GM12878 (cell line): Measurements from ENCODE around the gene DISC1. TPM values are rescaled to one million over a fixed set of nuclear protein-coding genes. Genes with fewer than 3 reads are reported as not detected.

Source experiments
- ATAC-seq: fragments of 200-7000 bp; cut with Tn5 transposase; 3 replicates; pipeline ENCODE4 v1.9.1; 2020; ENCODE audit warnings: mild to moderate bottlenecking, moderate library complexity
- BruUV-seq: library from RNA; stranded (reverse); fragments of 400-500 nt; replicated peaks from 2 replicates; lab custom pipeline; 2021; lab: Mats Ljungman, UMichigan
- CTCF ChIA-PET: fragments of 300-600 bp; sonication (Branson Sonifier 250); formaldehyde crosslinking; extraction: SDS; loops from one replicate; lab custom pipeline; 2021; ENCODE audit warnings: inconsistent platforms; lab: Yijun Ruan, JAX
- POLR2A ChIA-PET: fragments of 350-600 bp; formaldehyde crosslinking; extraction: SDS; loops from one replicate; lab custom pipeline; 2021; ENCODE audit warnings: inconsistent platforms; lab: Charles Lee
- RAD21 ChIA-PET: fragments of 300-600 bp; sonication (Branson Sonifier 250); formaldehyde crosslinking; loops from one replicate; lab custom pipeline; 2023; ENCODE audit warnings: antibody characterized with exemption; ENCODE audit not compliant: unreplicated experiment; lab: Charles Lee
- SMC1A ChIA-PET: fragments of 300-600 bp; sonication (Branson Sonifier 250); formaldehyde crosslinking; loops from one replicate; lab custom pipeline; 2023; ENCODE audit not compliant: unreplicated experiment, uncharacterized antibody; lab: Charles Lee
- DNase-seq: peaks from one replicate; pipeline ENCODE4 v3.0.0-alpha.2; 2011; ENCODE audit warnings: low read depth, low spot score
- FAIRE-seq: peaks from 3 replicates; lab custom pipeline; 2011; peaks lifted over from hg19 to GRCh38; lab: Jason Lieb, UNC
- H2AFZ ChIP-seq: 2 replicates; pipeline ENCODE4 v1.6.0; 2011; ENCODE audit warnings: low read depth, low read length, control low read depth; ENCODE audit not compliant: control insufficient read depth
- H3K27ac ChIP-seq: 2 replicates; pipeline ENCODE4 v1.5.1; 2011; ENCODE audit warnings: control low read depth; ENCODE audit not compliant: control insufficient read depth, insufficient read depth
- H3K27me3 ChIP-seq, 2 experiments: replicated peaks in 1 of 2; 2 replicates each; pipeline versions ENCODE4 v1.6.0 to v1.6.1; 2011; ENCODE audit warnings: low read length in 1 of 2; ENCODE audit not compliant: control insufficient read depth in 2 of 2, insufficient read depth in 2 of 2
- H3K36me3 ChIP-seq, 2 experiments: 2 replicates each; pipeline ENCODE4 v1.5.1; 2011; ENCODE audit warnings: low read length in 1 of 2; ENCODE audit not compliant: control insufficient read depth in 2 of 2, insufficient read depth in 2 of 2
- H3K4me1 ChIP-seq: 2 replicates; pipeline ENCODE4 v1.6.1; 2011; ENCODE audit warnings: mild to moderate bottlenecking, low read length, moderate library complexity, mixed read lengths; ENCODE audit not compliant: control insufficient read depth, insufficient read depth
- H3K4me2 ChIP-seq: 2 replicates; pipeline ENCODE4 v1.6.0; 2011; ENCODE audit warnings: control low read depth; ENCODE audit not compliant: control insufficient read depth, insufficient read depth
- H3K4me3 ChIP-seq: fragments of 200-600 bp; sonication (generic); 2 replicates; pipeline ENCODE4 v1.5.1; 2016
- H3K79me2 ChIP-seq: 2 replicates; pipeline ENCODE4 v1.6.0; 2011; ENCODE audit warnings: low read length; ENCODE audit not compliant: control insufficient read depth, insufficient read depth
- H3K9ac ChIP-seq: 2 replicates; pipeline ENCODE4 v1.8.0; 2011; ENCODE audit warnings: low read length, control low read depth, mixed read lengths; ENCODE audit not compliant: control insufficient read depth, insufficient read depth
- H3K9me3 ChIP-seq: replicated peaks from 3 replicates; pipeline ENCODE4 v1.5.1; 2011; ENCODE audit warnings: mild to moderate bottlenecking, low read length; ENCODE audit not compliant: control insufficient read depth, insufficient read depth
- H4K20me1 ChIP-seq: 2 replicates; pipeline ENCODE4 v1.6.0; 2011; ENCODE audit not compliant: control insufficient read depth, insufficient read depth
- BHLHE40 ChIP-seq, 2 experiments: fragments of 450-650 bp in 1 of 2; IDR thresholded peaks; 2 replicates each; pipeline ENCODE4 v1.6.1; 2011 to 2017; ENCODE audit warnings: low read depth in 2 of 2, borderline replicate concordance in 1 of 2, improper control_type of control experiment in 1 of 2, low read length in 1 of 2, mild to moderate bottlenecking in 1 of 2
- DPF2 ChIP-seq: fragments of 450-650 bp; IDR thresholded peaks from 2 replicates; pipeline ENCODE4 v1.6.1; 2017; ENCODE audit warnings: mild to moderate bottlenecking
- EED ChIP-seq: sonication (generic); IDR thresholded peaks from 2 replicates; pipeline ENCODE4 v1.6.1; 2016; ENCODE audit warnings: antibody characterized with exemption, low read depth
- EP300 ChIP-seq, 2 experiments: fragments of 150-350 bp in 1 of 2; IDR thresholded peaks; 2 replicates each; pipeline ENCODE4 v1.6.1; 2011 to 2012; ENCODE audit warnings: low read depth in 2 of 2, low read length in 2 of 2, borderline replicate concordance in 1 of 2, improper control_type of control experiment in 1 of 2, inconsistent platforms in 1 of 2; ENCODE audit not compliant: control insufficient read depth in 1 of 2
- IKZF2 ChIP-seq, 2 experiments: fragments of 450-650 bp; IDR thresholded peaks; 2 replicates each; pipeline ENCODE4 v1.6.1; 2017; ENCODE audit warnings: mild to moderate bottlenecking in 2 of 2, moderate library complexity in 2 of 2
- JUND ChIP-seq: IDR thresholded peaks from 2 replicates; pipeline ENCODE4 v1.6.1; 2012; ENCODE audit warnings: low read depth, mild to moderate bottlenecking, low read length, improper control_type of control experiment, moderate library complexity
- PAX8 ChIP-seq: fragments of 450-650 bp; IDR thresholded peaks from 2 replicates; pipeline ENCODE4 v1.6.1; 2017; ENCODE audit warnings: mild to moderate bottlenecking, moderate library complexity
- WGBS: methylation state at CpG from one replicate; pipeline ENCODE4 v1.1.6; 2016; ENCODE audit warnings: low lambda C conversion rate; ENCODE audit not compliant: insufficient replicate concordance, insufficient coverage; ENCODE audit errors: missing lambda C conversion rate; 5-methylcytosine and 5-hydroxymethylcytosine counted together
- in situ Hi-C: fragments of 300-500 bp; cut with MboI; formaldehyde crosslinking; loops from 9 replicates; pipeline ENCODE4 v1.14.3; 2018; ENCODE audit warnings: mixed read lengths
- intact Hi-C: fragments of 100-400 bp; cut with micrococcal nuclease; formaldehyde crosslinking; loops from one replicate; pipeline ENCODE4 v1.14.2; 2022; ENCODE audit not compliant: unreplicated experiment
- polyA plus RNA-seq, 11 experiments: library from polyadenylated mRNA; depleted of rRNA in 4 of 11; unstranded in 6 of 11; stranded (reverse) in 5 of 11; fragments of >200 nt; fragmentation: Nextera tagmentation in 4 of 11; fragmentation: Illumina TruSeq in 1 of 11; extraction: Ambion mirVana in 4 of 11; extraction: Trizol in 1 of 11; gene quantifications; 1 replicate in 1 of 11; 2 replicates in 10 of 11; pipeline versions ENCODE4 v1.2.1 to v1.2.3, GENCODE V29; 2011 to 2016; ENCODE audit warnings: inconsistent platforms in 2 of 11, missing spikeins in 2 of 11, low read depth in 1 of 11
- total RNA-seq, 4 experiments: library from RNA; depleted of rRNA in 3 of 4; stranded (reverse); fragments of >200 nt in 3 of 4; fragmentation: Illumina TruSeq in 1 of 4; extraction: Trizol in 1 of 4; gene quantifications; 2 replicates each; pipeline versions ENCODE4 v1.2.1 to v1.2.3, GENCODE V29; 2013 to 2021
- TF ChIP-seq, protein P1 (sequence below): fragments of 450-650 bp; IDR thresholded peaks from 2 replicates; pipeline ENCODE4 v1.6.1; 2016; ENCODE audit warnings: mild to moderate bottlenecking

The DISC1 gene
- total and polyA plus RNA-seq, 10 of the 15 experiments (the other 5 are each of a cell fraction or from before 2014, with no cell fraction given) = 0.05 to 0.72 (median 0.19) TPM; not detected in 1

DNA sequence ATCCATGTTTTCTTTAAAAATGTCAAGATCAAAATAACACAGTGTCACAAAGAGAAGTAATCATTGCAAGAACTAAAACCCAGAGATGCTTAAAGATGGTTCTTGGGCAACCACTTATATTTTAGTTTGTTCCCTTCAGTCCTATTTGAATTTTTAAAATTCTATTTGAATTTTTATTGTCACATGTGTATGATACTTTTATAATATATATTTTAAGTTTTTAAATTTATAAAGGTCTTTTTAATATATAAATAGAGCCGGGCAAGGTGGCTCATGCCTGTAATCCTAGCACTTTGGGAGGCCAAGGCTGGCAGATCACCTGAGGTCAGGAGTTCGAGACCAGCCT is 22.3 kb upstream of the DISC1 start:
- Histone ChIP-seq H3K79me2 (no peaks in the 10 kb centered on the region), H2AFZ (no peak overlapping the region), H3K27ac (no peak overlapping the region), H3K9me3 (peaks cover 3% of the 10 kb centered on the region; the same call in 2 of the 3 replicates), H3K9ac (no peak overlapping the region), H3K4me3 (no peak overlapping the region), H3K4me1 (no peaks in the 10 kb centered on the region)
- CTCF ChIA-PET = interaction anchor here (1.2 to 1.4 kb wide), 3 partner anchors 14 to 247 kb away, joined by 3 to 7 read pairs (median 5); no protein-coding TSS in a partner anchor
- no TSS peak for BruUV-seq
- ATAC-seq = no peak
- RAD21 ChIA-PET = no interaction called here
- TF ChIP-seq JUND = no peak
- no peak for TF ChIP-seq EED
- TF ChIP-seq, protein P1, sequence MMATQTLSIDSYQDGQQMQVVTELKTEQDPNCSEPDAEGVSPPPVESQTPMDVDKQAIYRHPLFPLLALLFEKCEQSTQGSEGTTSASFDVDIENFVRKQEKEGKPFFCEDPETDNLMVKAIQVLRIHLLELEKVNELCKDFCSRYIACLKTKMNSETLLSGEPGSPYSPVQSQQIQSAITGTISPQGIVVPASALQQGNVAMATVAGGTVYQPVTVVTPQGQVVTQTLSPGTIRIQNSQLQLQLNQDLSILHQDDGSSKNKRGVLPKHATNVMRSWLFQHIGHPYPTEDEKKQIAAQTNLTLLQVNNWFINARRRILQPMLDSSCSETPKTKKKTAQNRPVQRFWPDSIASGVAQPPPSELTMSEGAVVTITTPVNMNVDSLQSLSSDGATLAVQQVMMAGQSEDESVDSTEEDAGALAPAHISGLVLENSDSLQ = peak; percentile 59; the same call in 1 of the 2 replicates
- no peak for TF ChIP-seq PAX8
- TF ChIP-seq IKZF2 (IDR thresholded peaks at IDR 0.05) = no peak
- TF ChIP-seq EP300 (IDR thresholded peaks at IDR 0.05; ENCODE audit: borderline replicate concordance in 1 of 2, control insufficient read depth in 1 of 2, low read depth in 2 of 2, low read length in 2 of 2) = no peak
- no peak for TF ChIP-seq DPF2
- TF ChIP-seq BHLHE40 (IDR thresholded peaks at IDR 0.05; ENCODE audit: borderline replicate concordance in 1 of 2, low read depth in 2 of 2, low read length in 1 of 2) = no peak
- TF ChIP-seq, all 136 proteins: peak for 1
- WGBS = 48% methylated on average over 2 of the region's 2 CpGs
- intact Hi-C loops (no loop called here), in situ Hi-C loops (no loop called here)
- Histone ChIP-seq H3K36me3 (no peaks in the 10 kb centered on the region), H3K27me3 (peaks cover 3% of the 10 kb centered on the region in 2 experiments; a peak in 2 of 4 replicates), H3K4me2 (no peak overlapping the region), H4K20me1 (no peaks in the 10 kb centered on the region)
- FAIRE-seq = no peak
- DNase-seq = no peak
- ChIA-PET SMC1A (interaction anchor here (1.1 kb wide), 1 partner anchor 185 kb away, joined by 3 read pairs; no protein-coding TSS in a partner anchor), POLR2A (interaction anchor here (0.6 kb wide), 1 partner anchor 247 kb away, joined by 3 read pairs; no protein-coding TSS in a partner anchor)
